CD4-positive, alpha-beta T cell treated with Interleukin-4 for 4 hours (primary cell): ENCODE data around the gene RASGRF2.

Experiments used
- DNase-seq: peaks from one replicate; pipeline ENCODE4 v3.0.0-alpha.2; 2020

The RASGRF2 gene

GRCh38 chr5:81145329-81145935 is 185.3 kb downstream of the RASGRF2 start:
- no peak for DNase-seq

GRCh38 chr5:81146031-81146430 is 185.9 kb downstream of the RASGRF2 start:
- no peak for DNase-seq

GRCh38 chr5:81147011-81147885 is 187.1 kb downstream of the RASGRF2 start:
- no peak for DNase-seq

- no peak for DNase-seq
These were observed 187.9 kb downstream of the RASGRF2 start for GRCh38 chr5:81147886-81148571.

GRCh38 chr5:81151546-81151945 is 191.4 kb downstream of the RASGRF2 start:
- DNase-seq = no peak

- DNase-seq = no peak
These were observed 194.6 kb downstream of the RASGRF2 start for GRCh38 chr5:81154725-81155124.

- no peak for DNase-seq
These were observed 196.6 kb downstream of the RASGRF2 start for GRCh38 chr5:81156732-81157131.

GRCh38 chr5:81161012-81161601 is 200.9 kb downstream of the RASGRF2 start:
- DNase-seq = no peak

- no peak for DNase-seq
These were observed 202.3 kb downstream of the RASGRF2 start for GRCh38 chr5:81162501-81162900.

- no peak for DNase-seq
These were observed 203.5 kb downstream of the RASGRF2 start for GRCh38 chr5:81163651-81164050.

GRCh38 chr5:81164476-81164875 is 204.3 kb downstream of the RASGRF2 start:
- no peak for DNase-seq

GRCh38 chr5:81164936-81165335 is 204.8 kb downstream of the RASGRF2 start:
- no peak for DNase-seq

- peak; percentile 43 for DNase-seq
These were observed 205.4 kb downstream of the RASGRF2 start for GRCh38 chr5:81165493-81166119.

GRCh38 chr5:81166430-81166829 is 206.3 kb downstream of the RASGRF2 start:
- DNase-seq = no peak

GRCh38 chr5:81167078-81167477 is 206.9 kb downstream of the RASGRF2 start:
- DNase-seq = no peak

- no peak for DNase-seq
These were observed 207.4 kb downstream of the RASGRF2 start for GRCh38 chr5:81167544-81167943.

- no peak for DNase-seq
These were observed 209.8 kb downstream of the RASGRF2 start for GRCh38 chr5:81169924-81170323.

GRCh38 chr5:81171769-81172168 is 211.6 kb downstream of the RASGRF2 start:
- DNase-seq = no peak

- no peak for DNase-seq
These were observed 212.5 kb downstream of the RASGRF2 start for GRCh38 chr5:81172710-81173109.

GRCh38 chr5:81177061-81177460 is 216.9 kb downstream of the RASGRF2 start:
- DNase-seq = no peak

GRCh38 chr5:81179959-81180358 is 219.8 kb downstream of the RASGRF2 start:
- DNase-seq = no peak

GRCh38 chr5:81180780-81181460 is 220.8 kb downstream of the RASGRF2 start:
- DNase-seq = no peak
